ENCODE measurements around the gene ACTRT2. TPM values are rescaled to one million over a fixed set of nuclear protein-coding genes. Genes with fewer than 3 reads are reported as not detected.

The ACTRT2 gene
- polyA plus RNA-seq, 1 donor (not counting 4 experiments of a cell fraction or from before 2014, with no cell fraction given): not detected

DNA sequence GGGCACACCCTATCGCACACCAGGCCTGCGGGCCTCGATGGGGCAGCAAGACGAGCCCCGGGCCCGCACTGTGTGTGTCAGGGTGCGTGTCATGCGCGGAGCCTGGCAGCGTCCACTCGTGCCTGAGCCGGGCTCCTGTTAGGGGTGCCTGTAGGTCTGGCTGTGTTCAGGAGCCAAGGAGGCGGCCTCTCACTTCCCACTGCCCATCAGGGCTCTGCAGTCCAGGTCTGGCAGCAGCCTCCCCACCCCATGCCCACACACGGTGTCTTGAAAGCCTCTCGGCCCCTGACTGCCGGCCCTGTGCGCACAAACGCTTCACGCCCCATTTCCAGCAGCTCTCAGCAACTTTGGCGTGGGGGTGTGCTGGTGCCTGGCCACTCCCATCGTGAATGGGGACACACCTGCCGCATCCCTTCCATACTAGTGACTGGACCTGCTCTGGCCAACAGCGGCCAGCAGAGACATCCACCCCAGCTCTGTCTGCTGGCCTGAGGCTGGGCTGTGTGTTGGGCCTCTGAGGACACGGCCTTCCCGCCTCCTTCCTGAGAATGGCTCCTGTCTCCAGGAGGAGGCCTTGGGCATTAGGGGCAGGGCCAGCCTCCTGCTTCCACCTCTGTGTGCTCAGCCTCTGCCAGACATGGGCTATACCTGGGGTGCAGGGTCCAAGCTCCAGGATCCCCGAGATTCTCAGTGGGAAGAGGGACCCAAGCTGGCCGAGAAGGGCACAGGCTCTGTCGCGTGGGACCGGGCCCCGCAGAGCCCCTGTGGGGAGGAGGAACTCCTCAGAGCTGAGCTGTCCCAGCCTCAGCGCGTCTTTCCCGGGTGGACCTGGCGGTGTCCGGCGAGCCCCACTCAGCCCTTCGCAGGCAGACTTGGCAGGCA is 41.8 kb upstream of the ACTRT2 start:
- Histone ChIP-seq H3K9me1 (ENCODE audit: control insufficient read depth, extremely low read depth, insufficient read depth, low read length) (no peaks in the 10 kb centered on the region), H3K36me3 (ENCODE audit: control insufficient read depth in 2 of 2, extremely low read depth in 1 of 2, insufficient read depth in 2 of 2, low read length in 2 of 2) (no peaks in the 10 kb centered on the region), H3K9me3 (ENCODE audit: control insufficient read depth, low read depth, low read length) (peaks cover 4% of the 10 kb centered on the region), H2AFZ (ENCODE audit: control insufficient read depth, low read length) (no peak overlapping the region), H3K9ac (ENCODE audit: control insufficient read depth, extremely low read depth, insufficient read depth, low read length) (no peak overlapping the region), H3K4me3 (ENCODE audit: control insufficient read depth in 2 of 3, extremely low read depth in 1 of 3, insufficient read depth in 2 of 3, low read depth in 1 of 3, low read length in 3 of 3) (no peak overlapping the region), H4K20me1 (ENCODE audit: control insufficient read depth, extremely low read depth, insufficient read depth, low read length) (no peaks in the 10 kb centered on the region), H3K27ac (ENCODE audit: control insufficient read depth, insufficient read depth, low read length) (no peak overlapping the region), H3K4me2 (ENCODE audit: control insufficient read depth, extremely low read depth, insufficient read depth, low read depth, low read length) (no peak overlapping the region), H3K79me2 (ENCODE audit: control insufficient read depth, insufficient read depth, low read length) (no peaks in the 10 kb centered on the region), H3K27me3 (ENCODE audit: control insufficient read depth, extremely low read depth, insufficient read depth, low read length) (no peaks in the 10 kb centered on the region), H3K4me1 (ENCODE audit: control insufficient read depth, extremely low read depth, insufficient read depth, low read length) (no peaks in the 10 kb centered on the region)
- DNase-seq (ENCODE audit: low read depth, low spot score) (no peak), FAIRE-seq (no peak)
- dilution Hi-C loops (cut with MboI; ENCODE audit: extremely low pct_ligation_motif_present, low sequenced_read_pairs): no loop called here
- no peak for TF ChIP-seq EZH2 (IDR thresholded peaks at IDR 0.05; ENCODE audit: low read length)
- TF ChIP-seq CTCF (optimal IDR thresholded peaks at IDR 0.05 in 1 of 3, IDR thresholded peaks at IDR 0.05 in 1 of 3, conservative IDR thresholded peaks at IDR 0.05 in 1 of 3; ENCODE audit: extremely low read depth in 1 of 3, insufficient read depth in 2 of 3, low read length in 3 of 3): no peak

DNA sequence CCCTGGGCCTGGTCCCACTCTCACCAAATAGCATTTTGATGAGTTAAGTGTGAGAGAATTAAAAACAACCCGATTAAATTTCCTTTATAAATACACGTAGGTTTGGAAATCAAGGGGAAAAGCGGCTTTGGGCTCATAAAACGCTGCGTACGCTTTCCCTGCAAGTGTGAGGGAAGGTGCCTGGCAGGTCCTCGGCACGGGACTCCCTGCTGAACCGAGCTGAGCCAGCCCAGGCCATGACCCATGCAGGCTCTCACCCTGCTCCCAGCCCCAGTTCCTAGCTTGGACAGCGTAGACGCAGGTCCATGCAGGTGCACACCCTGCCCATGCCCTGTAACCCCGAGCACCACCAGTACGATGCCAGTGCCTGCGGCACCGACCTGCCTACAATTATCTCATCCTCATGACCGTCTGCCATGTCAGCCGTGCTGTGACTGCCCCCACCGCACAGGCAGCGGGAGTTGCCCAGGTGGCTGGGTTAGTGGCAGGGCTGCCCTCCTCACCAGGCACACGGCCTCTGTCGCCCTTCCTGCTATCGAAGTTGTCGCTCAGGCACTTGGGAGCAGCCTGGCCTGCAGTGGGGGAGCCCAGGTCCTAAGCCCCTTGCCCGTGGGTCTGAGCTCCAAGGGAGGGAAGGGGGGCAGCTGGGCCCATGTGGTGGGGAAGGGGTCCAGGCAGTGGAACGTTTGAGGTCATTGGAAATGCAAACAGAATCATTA is 41.0 kb upstream of the ACTRT2 start:
- Histone ChIP-seq H3K27me3 (ENCODE audit: control insufficient read depth, extremely low read depth, insufficient read depth, low read length) (no peaks in the 10 kb centered on the region), H3K27ac (ENCODE audit: control insufficient read depth, insufficient read depth, low read length) (no peak overlapping the region), H2AFZ (ENCODE audit: control insufficient read depth, low read length) (no peak overlapping the region), H3K4me1 (ENCODE audit: control insufficient read depth, extremely low read depth, insufficient read depth, low read length) (no peaks in the 10 kb centered on the region), H3K9me1 (ENCODE audit: control insufficient read depth, extremely low read depth, insufficient read depth, low read length) (no peaks in the 10 kb centered on the region), H3K79me2 (ENCODE audit: control insufficient read depth, insufficient read depth, low read length) (no peaks in the 10 kb centered on the region), H4K20me1 (ENCODE audit: control insufficient read depth, extremely low read depth, insufficient read depth, low read length) (no peaks in the 10 kb centered on the region), H3K9ac (ENCODE audit: control insufficient read depth, extremely low read depth, insufficient read depth, low read length) (no peak overlapping the region), H3K36me3 (ENCODE audit: control insufficient read depth in 2 of 2, extremely low read depth in 1 of 2, insufficient read depth in 2 of 2, low read length in 2 of 2) (no peaks in the 10 kb centered on the region), H3K4me3 (ENCODE audit: control insufficient read depth in 2 of 3, extremely low read depth in 1 of 3, insufficient read depth in 2 of 3, low read depth in 1 of 3, low read length in 3 of 3) (no peak overlapping the region), H3K9me3 (ENCODE audit: control insufficient read depth, low read depth, low read length) (peaks cover 4% of the 10 kb centered on the region), H3K4me2 (ENCODE audit: control insufficient read depth, extremely low read depth, insufficient read depth, low read depth, low read length) (no peak overlapping the region)
- no peak for FAIRE-seq
- dilution Hi-C loops (cut with MboI; ENCODE audit: extremely low pct_ligation_motif_present, low sequenced_read_pairs): no loop called here
- TF ChIP-seq CTCF (optimal IDR thresholded peaks at IDR 0.05 in 1 of 3, IDR thresholded peaks at IDR 0.05 in 1 of 3, conservative IDR thresholded peaks at IDR 0.05 in 1 of 3; ENCODE audit: extremely low read depth in 1 of 3, insufficient read depth in 2 of 3, low read length in 3 of 3): no peak
- no peak for TF ChIP-seq EZH2 (IDR thresholded peaks at IDR 0.05; ENCODE audit: low read length)
- DNase-seq (ENCODE audit: low read depth, low spot score): no peak
